Naive thymus-derived CD4-positive, alpha-beta T cell (primary cell): ENCODE data around the gene KRT83. TPM values are rescaled to one million over a fixed set of nuclear protein-coding genes. Genes with fewer than 3 reads are reported as not detected.

Experiments used
- ATAC-seq: fragments of 150-1000 bp; cut with Tn5 transposase; 2 replicates; pipeline ENCODE4 v1.10.0; 2021; ENCODE audit warnings: mild to moderate bottlenecking, moderate library complexity
- CTCF ChIA-PET: fragments of 350-600 bp; sonication (Branson Sonifier 250); formaldehyde crosslinking; loops from one replicate; lab custom pipeline; 2021; ENCODE audit warnings: antibody characterized with exemption; lab: Charles Lee
- POLR2A ChIA-PET: fragments of 350-600 bp; sonication (Branson Sonifier 250); formaldehyde crosslinking; loops from one replicate; lab custom pipeline; 2021; ENCODE audit warnings: antibody characterized with exemption, inconsistent platforms; lab: Charles Lee
- DNase-seq, 9 donors: peaks; one replicate each; pipeline versions ENCODE4 v3.0.0 to v3.0.0-alpha.2; 2020 to 2022; ENCODE audit warnings: mixed read lengths in 1 of 9
- H3K27ac ChIP-seq: one replicate; pipeline ENCODE4 v1.7.0; 2013; ENCODE audit warnings: mild to moderate bottlenecking, low read depth, low read length, moderate library complexity
- H3K27me3 ChIP-seq, 2 donors: one replicate each; pipeline ENCODE4 v1.7.0; 2013; ENCODE audit warnings: low read length in 2 of 2, mild to moderate bottlenecking in 2 of 2, moderate library complexity in 2 of 2; ENCODE audit not compliant: control insufficient read depth in 2 of 2, insufficient read depth in 2 of 2
- H3K36me3 ChIP-seq, 3 experiments: 1 replicate in 2 of 3; 2 replicates in 1 of 3; pipeline ENCODE4 v1.7.0; 2013; ENCODE audit warnings: low read length in 3 of 3, mild to moderate bottlenecking in 3 of 3, moderate library complexity in 1 of 3; ENCODE audit not compliant: insufficient read depth in 3 of 3, control insufficient read depth in 2 of 3
- H3K4me1 ChIP-seq, 2 donors: one replicate each; pipeline ENCODE4 v1.7.0; 2013; ENCODE audit warnings: low read length in 2 of 2, mild to moderate bottlenecking in 2 of 2, moderate library complexity in 1 of 2; ENCODE audit not compliant: control insufficient read depth in 2 of 2, insufficient read depth in 2 of 2
- H3K4me3 ChIP-seq: 2 replicates; pipeline ENCODE4 v1.7.0; 2013; ENCODE audit warnings: mild to moderate bottlenecking, low read length
- H3K9me3 ChIP-seq, 3 experiments: 1 replicate in 2 of 3; 2 replicates in 1 of 3; pipeline ENCODE4 v1.7.0; 2013; ENCODE audit warnings: low read length in 3 of 3; ENCODE audit not compliant: control insufficient read depth in 2 of 3
- H3K27ac Mint-ChIP-seq, 9 donors: one replicate each; pipeline ENCODE4 v1.8.0; 2020 to 2022; ENCODE audit warnings: mixed read lengths in 9 of 9, mild to moderate bottlenecking in 8 of 9, moderate library complexity in 5 of 9, inconsistent platforms in 2 of 9
- H3K27me3 Mint-ChIP-seq, 5 donors: one replicate each; pipeline ENCODE4 v1.8.0; 2021 to 2022; ENCODE audit warnings: mixed read lengths in 5 of 5, mild to moderate bottlenecking in 1 of 5
- H3K36me3 Mint-ChIP-seq, 5 donors: one replicate each; pipeline ENCODE4 v1.8.0; 2020 to 2022; ENCODE audit warnings: mixed read lengths in 5 of 5, mild to moderate bottlenecking in 3 of 5, inconsistent platforms in 1 of 5
- H3K4me1 Mint-ChIP-seq, 7 donors: one replicate each; pipeline ENCODE4 v1.8.0; 2020 to 2022; ENCODE audit warnings: mixed read lengths in 7 of 7, mild to moderate bottlenecking in 3 of 7, inconsistent platforms in 1 of 7
- H3K4me3 Mint-ChIP-seq, 10 donors: one replicate each; pipeline ENCODE4 v1.8.0; 2020 to 2022; ENCODE audit warnings: mild to moderate bottlenecking in 10 of 10, mixed read lengths in 10 of 10, moderate library complexity in 6 of 10, inconsistent platforms in 2 of 10
- H3K9me3 Mint-ChIP-seq, 11 donors: one replicate each; pipeline ENCODE4 v1.8.0; 2020 to 2022; ENCODE audit warnings: mixed read lengths in 11 of 11, mild to moderate bottlenecking in 4 of 11, inconsistent platforms in 1 of 11, moderate library complexity in 1 of 11
- intact Hi-C, 2 donors: fragments of 100-400 bp; cut with micrococcal nuclease; formaldehyde crosslinking; loops; one replicate each; pipeline ENCODE4 v1.15.1; 2023
- polyA plus RNA-seq, 2 donors: library from polyadenylated mRNA; unstranded; fragments of 300-500 nt; fragmentation: Illumina TruSeq; gene quantifications; one replicate each; pipeline ENCODE4 v1.2.3, GENCODE V29; 2021
- total RNA-seq, 6 experiments: library from RNA in 5 of 6; stranded (reverse) in 5 of 6; gene quantifications; 1 replicate in 5 of 6; 2 replicates in 1 of 6; pipeline ENCODE4 v1.2.3 and lab custom pipeline; 2021 to 2026

The KRT83 gene
- total and polyA plus RNA-seq, 7 experiments from 2014 or later: not detected

- intact Hi-C loops: no loop called here
- no peak overlapping the region for H3K4me3 Mint-ChIP-seq
- POLR2A ChIA-PET: no interaction called here
- ATAC-seq: no peak
- Histone ChIP-seq H3K27me3 (no peaks in the 10 kb centered on the region), H3K36me3 (no peaks in the 10 kb centered on the region), H3K4me1 (peaks cover 0 to 6% of the 10 kb centered on the region in 2 donors), H3K27ac (no peak overlapping the region), H3K4me3 (no peak overlapping the region), H3K9me3 (no peaks in the 10 kb centered on the region)
- peaks cover 0 to 4% (median 0%) of the 10 kb centered on the region in 5 donors for H3K36me3 Mint-ChIP-seq
- CTCF ChIA-PET: interaction anchor here (0.6 to 1.6 kb wide), 4 partner anchors 175 to 548 kb away, joined by 3 to 4 read pairs (median 4); no protein-coding TSS in a partner anchor
- DNase-seq: no peak
- H3K27me3 Mint-ChIP-seq: peaks cover 0 to 22% (median 11%) of the 10 kb centered on the region in 5 donors
- peaks cover 0 to 9% (median 0%) of the 10 kb centered on the region in 11 donors for H3K9me3 Mint-ChIP-seq
- no peak overlapping the region for H3K27ac Mint-ChIP-seq
- peaks cover 0 to 13% (median 6%) of the 10 kb centered on the region in 7 donors for H3K4me1 Mint-ChIP-seq
These were observed 9.8 kb upstream of the KRT83 start for GRCh38 chr12:52331039-52331438.

GRCh38 chr12:52327830-52328500, 6.8 kb upstream of the KRT83 start:
- H3K9me3 ChIP-seq: no peaks in the 10 kb centered on the region
- DNase-seq (no peak), ATAC-seq (peak; percentile 13)
- CTCF ChIA-PET: interaction anchor here (0.5 to 4.1 kb wide), 21 partner anchors 9 to 659 kb away, joined by 3 to 55 read pairs (median 4); no protein-coding TSS in a partner anchor
- H3K4me3 ChIP-seq: no peak overlapping the region
- intact Hi-C loops: loop anchor here (1.0 to 5.0 kb wide), 7 partner anchors 23 to 653 kb away; no protein-coding TSS in a partner anchor
- H3K4me1 Mint-ChIP-seq: peaks cover 0 to 13% (median 6%) of the 10 kb centered on the region in 7 donors
- no peaks in the 10 kb centered on the region for H3K36me3 Mint-ChIP-seq
- H3K9me3 Mint-ChIP-seq: peaks cover 0 to 1% (median 0%) of the 10 kb centered on the region in 11 donors
- H3K27ac Mint-ChIP-seq: no peak overlapping the region
- H3K36me3 ChIP-seq: no peaks in the 10 kb centered on the region
- no peak overlapping the region for H3K27ac ChIP-seq
- no peak overlapping the region for H3K4me3 Mint-ChIP-seq
- peaks cover 0 to 6% of the 10 kb centered on the region in 2 donors for H3K4me1 ChIP-seq
- POLR2A ChIA-PET: no interaction called here
- no peaks in the 10 kb centered on the region for H3K27me3 ChIP-seq
- peaks cover 0 to 25% (median 12%) of the 10 kb centered on the region in 5 donors for H3K27me3 Mint-ChIP-seq

DNA sequence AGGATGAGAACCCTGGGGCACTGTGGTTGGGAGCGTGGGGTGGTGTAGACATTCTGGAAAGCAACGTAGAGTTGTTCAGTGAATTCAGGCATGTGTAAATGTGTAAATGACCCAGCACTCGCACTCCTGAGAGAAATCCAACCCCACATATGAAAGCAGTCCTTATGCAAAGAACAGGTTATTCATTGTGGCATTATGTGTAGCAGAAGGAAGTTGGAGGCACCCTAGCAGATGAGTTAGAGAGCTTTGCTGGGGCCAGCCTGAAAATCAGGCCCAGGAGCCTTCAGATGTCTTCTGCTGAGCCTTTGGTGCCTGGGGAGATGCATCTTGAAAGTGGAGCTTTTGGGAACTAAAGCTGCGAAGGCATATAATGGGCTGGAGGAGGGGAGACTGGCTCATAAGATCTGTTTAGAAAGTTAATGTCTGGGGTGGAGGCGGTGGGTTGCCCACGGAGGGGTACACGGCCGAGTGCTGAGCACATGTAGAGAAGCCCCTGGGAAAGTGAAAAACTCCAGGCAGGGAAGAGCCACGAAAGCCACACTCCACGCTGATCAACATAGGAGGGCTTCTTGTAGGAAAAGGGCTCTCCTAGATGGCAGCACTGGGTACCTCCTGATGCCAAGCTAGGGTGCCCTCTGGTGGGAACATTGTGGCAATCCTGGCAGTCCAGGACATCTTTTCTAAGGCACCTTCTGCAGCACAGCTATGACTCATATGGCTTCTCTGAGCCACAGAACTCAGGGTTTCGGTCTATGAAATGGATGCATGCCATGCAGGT, 6.0 kb upstream of the KRT83 start:
- ATAC-seq: peak; percentile 97

GRCh38 chr12:52324153-52324444, 2.9 kb upstream of the KRT83 start:
- H3K9me3 ChIP-seq: no peaks in the 10 kb centered on the region
- no peaks in the 10 kb centered on the region for H3K27me3 ChIP-seq
- ATAC-seq: no peak
- Mint-ChIP-seq H3K36me3 (no peaks in the 10 kb centered on the region), H3K27ac (no peak overlapping the region), H3K27me3 (peaks cover 14 to 50% (median 26%) of the 10 kb centered on the region in 5 donors), H3K9me3 (peaks cover 0 to 1% (median 0%) of the 10 kb centered on the region in 11 donors), H3K4me3 (no peak overlapping the region), H3K4me1 (peaks cover 0 to 13% (median 6%) of the 10 kb centered on the region in 7 donors)
- ChIA-PET POLR2A (no interaction called here), CTCF (no interaction called here)
- no peak overlapping the region for H3K4me3 ChIP-seq
- intact Hi-C loops: no loop called here
- H3K36me3 ChIP-seq: no peaks in the 10 kb centered on the region
- DNase-seq: no peak
- peaks cover 0 to 6% of the 10 kb centered on the region in 2 donors for H3K4me1 ChIP-seq
- no peak overlapping the region for H3K27ac ChIP-seq

More for the DNA sequence above, 6.0 kb upstream of the KRT83 start:
- H3K4me3 ChIP-seq: no peak overlapping the region
- Mint-ChIP-seq H3K36me3 (no peaks in the 10 kb centered on the region), H3K4me1 (peaks cover 0 to 13% (median 6%) of the 10 kb centered on the region in 7 donors), H3K4me3 (no peak overlapping the region), H3K27ac (peak overlapping the region in 1 of 9 donors; percentile 1), H3K9me3 (peaks cover 0 to 1% (median 0%) of the 10 kb centered on the region in 11 donors), H3K27me3 (peaks cover 1 to 32% (median 19%) of the 10 kb centered on the region in 5 donors)
- DNase-seq: peak; percentile 42 to 81 (median 72)
- H3K9me3 ChIP-seq: no peaks in the 10 kb centered on the region
- H3K27ac ChIP-seq: no peak overlapping the region
- H3K4me1 ChIP-seq: peaks cover 0 to 6% of the 10 kb centered on the region in 2 donors
- H3K36me3 ChIP-seq: no peaks in the 10 kb centered on the region
- H3K27me3 ChIP-seq: no peaks in the 10 kb centered on the region
- POLR2A ChIA-PET: no interaction called here
- CTCF ChIA-PET: interaction anchor here (0.6 to 4.1 kb wide), 21 partner anchors 11 to 660 kb away, joined by 3 to 55 read pairs (median 4); no protein-coding TSS in a partner anchor
- intact Hi-C loops: loop anchor here (1.0 to 5.0 kb wide), 7 partner anchors 24 to 654 kb away; no protein-coding TSS in a partner anchor

DNA sequence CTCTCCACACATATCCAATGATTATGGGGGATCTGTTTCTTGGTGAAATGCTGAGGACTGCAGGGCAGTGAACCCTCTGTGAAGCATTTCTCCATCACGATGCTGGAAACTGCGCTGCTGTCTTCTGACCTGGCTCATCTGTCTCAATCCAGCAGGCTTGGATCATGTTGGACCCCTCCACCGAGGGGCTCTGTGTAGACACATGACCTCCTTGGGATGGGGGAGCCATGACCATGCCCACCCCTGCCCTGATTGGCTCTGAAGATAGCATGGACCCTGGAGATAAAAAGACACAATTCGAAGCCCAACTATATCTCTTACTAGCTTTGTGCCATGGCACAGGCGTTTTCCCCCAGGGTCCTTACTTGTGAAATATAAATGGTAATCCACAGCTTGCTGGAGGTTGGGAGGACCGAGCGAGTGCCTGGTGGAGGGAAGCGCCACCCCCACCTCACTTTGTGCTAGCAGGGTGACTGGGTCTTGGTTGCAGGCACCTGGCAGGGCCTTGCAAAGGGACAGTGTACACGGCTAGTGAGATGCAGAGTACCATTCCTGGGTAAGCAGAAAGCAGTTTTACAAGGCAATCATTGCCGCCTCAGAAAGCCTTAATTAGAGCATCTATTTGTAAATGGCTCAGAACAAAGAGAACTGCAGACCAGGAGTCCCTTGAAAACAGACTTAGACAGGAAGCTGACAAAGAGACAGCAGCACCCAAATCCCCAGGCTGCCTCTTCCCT, 2.4 kb upstream of the KRT83 start:
- Histone ChIP-seq H3K9me3 (no peaks in the 10 kb centered on the region), H3K4me1 (peaks cover 0 to 6% of the 10 kb centered on the region in 2 donors), H3K36me3 (no peaks in the 10 kb centered on the region), H3K27ac (no peak overlapping the region), H3K27me3 (no peaks in the 10 kb centered on the region), H3K4me3 (no peak overlapping the region)
- Mint-ChIP-seq H3K4me1 (peaks cover 0 to 13% (median 6%) of the 10 kb centered on the region in 7 donors), H3K27ac (no peak overlapping the region), H3K9me3 (peaks cover 0 to 1% (median 0%) of the 10 kb centered on the region in 11 donors), H3K4me3 (no peak overlapping the region), H3K36me3 (no peaks in the 10 kb centered on the region), H3K27me3 (peaks cover 14 to 52% (median 26%) of the 10 kb centered on the region in 5 donors)
- CTCF ChIA-PET: no interaction called here
- ATAC-seq (no peak), DNase-seq (no peak)
- POLR2A ChIA-PET: no interaction called here
- intact Hi-C loops: no loop called here

DNA sequence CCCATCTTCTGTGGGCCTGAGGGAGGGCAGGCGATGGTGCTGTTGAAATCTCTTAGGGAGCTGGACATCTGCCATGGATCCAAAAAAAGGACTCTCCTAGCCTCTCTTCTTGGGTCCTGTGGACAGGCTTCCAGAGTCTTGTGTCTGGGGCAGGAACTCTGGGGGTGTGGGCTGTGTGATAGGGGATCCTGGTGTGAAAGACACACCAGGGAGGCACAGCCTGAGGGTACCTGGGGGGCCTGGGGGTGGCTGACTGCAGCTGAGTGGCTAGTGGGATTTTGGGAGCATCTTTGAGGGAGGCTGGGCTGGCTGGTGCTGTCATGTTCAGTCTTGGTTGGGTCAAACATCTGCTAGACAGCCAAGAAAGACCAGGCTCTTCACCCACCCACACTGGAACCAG, 1.8 kb upstream of the KRT83 start:
- H3K36me3 ChIP-seq: no peaks in the 10 kb centered on the region
- ATAC-seq (no peak), DNase-seq (no peak)
- Mint-ChIP-seq H3K4me1 (peaks cover 0 to 13% (median 6%) of the 10 kb centered on the region in 7 donors), H3K4me3 (no peak overlapping the region), H3K9me3 (peaks cover 0 to 1% (median 0%) of the 10 kb centered on the region in 11 donors), H3K36me3 (no peaks in the 10 kb centered on the region), H3K27ac (no peak overlapping the region), H3K27me3 (peaks cover 15 to 56% (median 26%) of the 10 kb centered on the region in 5 donors)
- no peak overlapping the region for H3K4me3 ChIP-seq
- H3K27ac ChIP-seq: no peak overlapping the region
- no peaks in the 10 kb centered on the region for H3K9me3 ChIP-seq
- CTCF ChIA-PET: no interaction called here
- H3K27me3 ChIP-seq: no peaks in the 10 kb centered on the region
- peaks cover 0 to 6% of the 10 kb centered on the region in 2 donors for H3K4me1 ChIP-seq
- intact Hi-C loops: no loop called here
- POLR2A ChIA-PET: no interaction called here
